NAMALWA (cell line): Measurements from ENCODE around the gene LORICRIN.

Source experiments
- DNase-seq: peaks from one replicate; pipeline ENCODE4 v3.0.0-alpha.2; 2015; ENCODE audit warnings: low spot score

LORICRIN gene

GRCh38 chr1:153250166-153250565 is 9.3 kb upstream of the LORICRIN start:
- DNase-seq = no peak

GRCh38 chr1:153251087-153251486 is 8.4 kb upstream of the LORICRIN start:
- no peak for DNase-seq

- DNase-seq = no peak
Measured at GRCh38 chr1:153251562-153251961, 7.9 kb upstream of the LORICRIN start.

GRCh38 chr1:153251988-153252387 is 7.5 kb upstream of the LORICRIN start:
- no peak for DNase-seq

GRCh38 chr1:153253076-153253475 is 6.4 kb upstream of the LORICRIN start:
- DNase-seq = no peak

GRCh38 chr1:153253693-153254092 is 5.8 kb upstream of the LORICRIN start:
- no peak for DNase-seq

- no peak for DNase-seq
Measured at GRCh38 chr1:153260585-153261280, 1.2 kb downstream of the LORICRIN start.

- DNase-seq = no peak
Measured at GRCh38 chr1:153261281-153262069, 2.0 kb downstream of the LORICRIN start.

- DNase-seq = no peak
Measured at GRCh38 chr1:153262070-153262366, 2.5 kb downstream of the LORICRIN start.

GRCh38 chr1:153262462-153263157 is 3.1 kb downstream of the LORICRIN start:
- peak; percentile 14 for DNase-seq

- DNase-seq = no peak
Measured at GRCh38 chr1:153265457-153265856, 6.0 kb downstream of the LORICRIN start.

- DNase-seq = no peak
Measured at GRCh38 chr1:153271711-153272110, 12.2 kb downstream of the LORICRIN start.

GRCh38 chr1:153272186-153272585 is 12.7 kb downstream of the LORICRIN start:
- DNase-seq = no peak

- DNase-seq = peak; percentile 61
Measured at GRCh38 chr1:153277852-153278251, 18.4 kb downstream of the LORICRIN start.

GRCh38 chr1:153288634-153289275 is 29.3 kb downstream of the LORICRIN start:
- peak; percentile 42 for DNase-seq

GRCh38 chr1:153291514-153291913 is 32.0 kb downstream of the LORICRIN start:
- no peak for DNase-seq

- DNase-seq = no peak
Measured at GRCh38 chr1:153292185-153292584, 32.7 kb downstream of the LORICRIN start.

GRCh38 chr1:153292740-153293479 is 33.4 kb downstream of the LORICRIN start:
- DNase-seq = no peak

- no peak for DNase-seq
Measured at GRCh38 chr1:153293480-153293775, 33.9 kb downstream of the LORICRIN start.

GRCh38 chr1:153293851-153294250 is 34.4 kb downstream of the LORICRIN start:
- no peak for DNase-seq

GRCh38 chr1:153302308-153302707 is 42.8 kb downstream of the LORICRIN start:
- no peak for DNase-seq

- DNase-seq = no peak
Measured at GRCh38 chr1:153305682-153306081, 46.2 kb downstream of the LORICRIN start.
